GM19025 (cell line): ENCODE data around the gene CRK.
"Not testable (repeated sequence)": the region's sequence is repeated elsewhere in the genome, so short reads cannot be mapped to it uniquely, and the experiment has no call there.

ENCODE experiments used
- ATAC-seq: cut with Tn5 transposase; IDR thresholded peaks from one replicate; pipeline ENCODE4 v1.9.1; 2021; ENCODE audit warnings: mild to moderate bottlenecking, low read depth, moderate library complexity; ENCODE audit not compliant: unreplicated experiment

CRK gene

GRCh38 chr17:1469231-1469852 is 13.3 kb upstream of the CRK start:
- no peak for ATAC-seq

- ATAC-seq = no peak
Measured at GRCh38 chr17:1467898-1468492, 12.0 kb upstream of the CRK start.

- no peak for ATAC-seq
Measured at GRCh38 chr17:1467258-1467657, 11.2 kb upstream of the CRK start.

GRCh38 chr17:1464186-1464585 is 8.2 kb upstream of the CRK start:
- ATAC-seq = no peak

- ATAC-seq = no peak
Measured at GRCh38 chr17:1462164-1463112, 6.4 kb upstream of the CRK start.

GRCh38 chr17:1461198-1461944 is 5.3 kb upstream of the CRK start:
- no peak for ATAC-seq

- ATAC-seq = no peak
Measured at GRCh38 chr17:1460233-1460632, 4.2 kb upstream of the CRK start.

GRCh38 chr17:1455291-1455796 is 688 bp downstream of the CRK start:
- peak; percentile 23 for ATAC-seq

- no peak for ATAC-seq
Measured at GRCh38 chr17:1454541-1454940, 1.5 kb downstream of the CRK start.

- ATAC-seq = not testable (repeated sequence)
Measured at GRCh38 chr17:1453694-1454093, 2.3 kb downstream of the CRK start.

GRCh38 chr17:1452836-1453235 is 3.2 kb downstream of the CRK start:
- ATAC-seq = no peak

GRCh38 chr17:1450261-1450660 is 5.8 kb downstream of the CRK start:
- ATAC-seq = not testable (repeated sequence)

- ATAC-seq = no peak
Measured at GRCh38 chr17:1449412-1449967, 6.5 kb downstream of the CRK start.

GRCh38 chr17:1447052-1447451 is 9.0 kb downstream of the CRK start:
- no peak for ATAC-seq

- no peak for ATAC-seq
Measured at GRCh38 chr17:1446201-1446600, 9.8 kb downstream of the CRK start.

GRCh38 chr17:1445695-1446094 is 10.3 kb downstream of the CRK start:
- not testable (repeated sequence) for ATAC-seq

GRCh38 chr17:1442721-1443120 is 13.3 kb downstream of the CRK start:
- not testable (repeated sequence) for ATAC-seq

- no peak for ATAC-seq
Measured at GRCh38 chr17:1442187-1442586, 13.8 kb downstream of the CRK start.

- ATAC-seq = no peak
Measured at GRCh38 chr17:1440921-1441320, 15.1 kb downstream of the CRK start.

- no peak for ATAC-seq
Measured at GRCh38 chr17:1438593-1439083, 17.4 kb downstream of the CRK start.
